Keratinocyte (primary cell): Measurements from ENCODE around the gene SLC25A19. TPM values are rescaled to one million over a fixed set of nuclear protein-coding genes. Genes with fewer than 3 reads are reported as not detected.

ENCODE experiments used
- DNase-seq: peaks from one replicate; pipeline ENCODE4 v3.0.0-alpha.2; 2011; ENCODE audit warnings: low read depth, missing footprints, low spot score
- FAIRE-seq: peaks from 2 replicates; lab custom pipeline; 2011; peaks lifted over from hg19 to GRCh38; lab: Jason Lieb, UNC
- H2AFZ ChIP-seq: 2 replicates; pipeline ENCODE4 v1.6.0; 2012; ENCODE audit warnings: low read length, control low read depth, inconsistent platforms; ENCODE audit not compliant: control insufficient read depth
- H3K27ac ChIP-seq: 2 replicates; pipeline ENCODE4 v1.5.1; 2011; ENCODE audit warnings: low read length; ENCODE audit not compliant: control insufficient read depth, insufficient read depth
- H3K27me3 ChIP-seq: 3 replicates; pipeline ENCODE4 v1.6.0; 2011; ENCODE audit warnings: low read length; ENCODE audit not compliant: control insufficient read depth, insufficient read depth; ENCODE audit errors: extremely low read depth
- H3K36me3 ChIP-seq, 2 experiments: 2 replicates in 1 of 2; 3 replicates in 1 of 2; pipeline ENCODE4 v1.5.1; 2011; ENCODE audit warnings: low read length in 2 of 2, mild to moderate bottlenecking in 1 of 2; ENCODE audit not compliant: control insufficient read depth in 2 of 2, insufficient read depth in 2 of 2; ENCODE audit errors: extremely low read depth in 1 of 2
- H3K4me1 ChIP-seq: 3 replicates; pipeline ENCODE4 v1.5.1; 2011; ENCODE audit warnings: low read length; ENCODE audit not compliant: control insufficient read depth, insufficient read depth; ENCODE audit errors: extremely low read depth
- H3K4me2 ChIP-seq: 3 replicates; pipeline ENCODE4 v1.6.0; 2011; ENCODE audit warnings: low read depth, low read length; ENCODE audit not compliant: control insufficient read depth, insufficient read depth; ENCODE audit errors: extremely low read depth
- H3K4me3 ChIP-seq, 3 experiments: fragments of 200-600 bp in 1 of 3; sonication (generic) in 1 of 3; 2 replicates in 2 of 3; 3 replicates in 1 of 3; pipeline ENCODE4 v1.5.1; 2011 to 2016; ENCODE audit warnings: low read length in 3 of 3, mild to moderate bottlenecking in 3 of 3, control low read depth in 2 of 3, inconsistent platforms in 1 of 3, low read depth in 1 of 3, mixed read lengths in 1 of 3, mixed run types in 1 of 3, moderate library complexity in 1 of 3; ENCODE audit not compliant: control insufficient read depth in 2 of 3, insufficient read depth in 2 of 3; ENCODE audit errors: extremely low read depth in 1 of 3
- H3K79me2 ChIP-seq: 2 replicates; pipeline ENCODE4 v1.6.0; 2012; ENCODE audit warnings: low read length; ENCODE audit not compliant: control insufficient read depth, insufficient read depth
- H3K9ac ChIP-seq: 3 replicates; pipeline ENCODE4 v1.6.0; 2011; ENCODE audit warnings: low read length; ENCODE audit not compliant: control insufficient read depth, insufficient read depth; ENCODE audit errors: extremely low read depth
- H3K9me1 ChIP-seq: 3 replicates; pipeline ENCODE4 v1.6.0; 2011; ENCODE audit warnings: low read length; ENCODE audit not compliant: control insufficient read depth, insufficient read depth; ENCODE audit errors: extremely low read depth
- H3K9me3 ChIP-seq: 2 replicates; pipeline ENCODE4 v1.5.1; 2012; ENCODE audit warnings: low read depth, low read length; ENCODE audit not compliant: control insufficient read depth
- H4K20me1 ChIP-seq: 3 replicates; pipeline ENCODE4 v1.6.0; 2011; ENCODE audit warnings: low read length; ENCODE audit not compliant: control insufficient read depth, insufficient read depth; ENCODE audit errors: extremely low read depth
- EZH2 ChIP-seq: IDR thresholded peaks from one replicate; pipeline ENCODE4 v1.6.1; 2012; ENCODE audit warnings: inconsistent platforms, mild to moderate bottlenecking, low read length, moderate library complexity
- dilution Hi-C: fragments of 300-500 bp; cut with MboI; formaldehyde crosslinking; loops from one replicate; pipeline ENCODE4 v1.7.0; 2020; ENCODE audit warnings: low sequenced_read_pairs; ENCODE audit not compliant: extremely low pct_ligation_motif_present
- polyA plus RNA-seq, 5 experiments: library from polyadenylated mRNA; depleted of rRNA in 3 of 5; stranded (reverse) in 3 of 5; stranded (forward) in 1 of 5; unstranded in 1 of 5; fragments of >200 nt; gene quantifications; 1 replicate in 1 of 5; 2 replicates in 3 of 5; 3 replicates in 1 of 5; pipeline versions ENCODE4 v1.2.1 to v1.2.3, GENCODE V29; 2011 to 2012; ENCODE audit warnings: missing spikeins in 2 of 5, low read depth in 1 of 5, low replicate concordance in 1 of 5
- TF ChIP-seq, protein P1 (sequence below), 3 experiments: IDR thresholded peaks in 1 of 3; conservative IDR thresholded peaks in 1 of 3; optimal IDR thresholded peaks in 1 of 3; 2 replicates in 2 of 3; 3 replicates in 1 of 3; pipeline versions ENCODE3 to v1.5.1; 2011; ENCODE audit warnings: low read length in 3 of 3, mild to moderate bottlenecking in 3 of 3, moderate library complexity in 2 of 3, control low read depth in 1 of 3, inconsistent platforms in 1 of 3; ENCODE audit not compliant: insufficient read depth in 2 of 3; ENCODE audit errors: extremely low read depth in 1 of 3

SLC25A19 gene
- polyA plus RNA-seq, 1 donor (not counting 4 experiments of a cell fraction or from before 2014, with no cell fraction given), result 7.0 TPM

DNA sequence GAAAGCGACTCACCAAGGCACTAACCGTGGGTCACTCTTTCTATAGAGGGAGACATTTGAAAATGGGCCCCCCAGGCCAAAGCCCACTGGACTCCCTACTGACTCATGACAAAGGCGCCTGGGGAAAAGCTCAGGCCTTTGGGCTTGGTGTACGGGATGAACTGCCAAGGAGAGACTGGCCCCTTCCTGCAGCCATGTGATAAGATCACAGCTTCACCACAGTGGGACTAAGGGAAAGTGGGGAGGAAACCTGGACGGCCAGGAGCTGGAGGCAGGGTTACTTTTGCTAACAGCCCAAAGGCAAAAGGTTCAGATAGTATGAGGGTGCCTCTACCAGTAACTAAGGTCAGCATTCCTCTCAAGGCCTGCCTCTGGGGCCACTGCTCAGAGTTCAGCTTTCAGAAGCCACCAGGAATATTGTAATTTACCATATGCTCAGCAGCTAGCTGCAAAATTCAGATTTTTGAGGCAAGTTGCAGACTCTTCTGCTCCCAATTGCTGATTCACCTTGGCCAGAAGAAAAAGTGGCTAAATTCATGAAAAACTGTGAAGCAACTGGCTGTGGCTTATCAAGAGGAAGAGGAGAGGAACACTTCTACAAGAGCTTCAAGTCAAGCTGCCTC, 37.1 kb upstream of the SLC25A19 start:
- peaks cover 10 to 15% of the 10 kb centered on the region in 2 experiments for H3K36me3 ChIP-seq
- H3K4me2 ChIP-seq, result no peak overlapping the region
- peaks cover 3% of the 10 kb centered on the region for H3K4me1 ChIP-seq
- H3K27ac ChIP-seq, result no peak overlapping the region
- peaks cover 13% of the 10 kb centered on the region for H3K79me2 ChIP-seq
- DNase-seq (no peak), FAIRE-seq (no peak)
- no peaks in the 10 kb centered on the region for H3K27me3 ChIP-seq
- no peak overlapping the region for H3K4me3 ChIP-seq
- no peak overlapping the region for H2AFZ ChIP-seq
- H3K9me1 ChIP-seq, result no peaks in the 10 kb centered on the region
- dilution Hi-C loops, result no loop called here
- TF ChIP-seq EZH2, result no peak
- TF ChIP-seq, protein P1, sequence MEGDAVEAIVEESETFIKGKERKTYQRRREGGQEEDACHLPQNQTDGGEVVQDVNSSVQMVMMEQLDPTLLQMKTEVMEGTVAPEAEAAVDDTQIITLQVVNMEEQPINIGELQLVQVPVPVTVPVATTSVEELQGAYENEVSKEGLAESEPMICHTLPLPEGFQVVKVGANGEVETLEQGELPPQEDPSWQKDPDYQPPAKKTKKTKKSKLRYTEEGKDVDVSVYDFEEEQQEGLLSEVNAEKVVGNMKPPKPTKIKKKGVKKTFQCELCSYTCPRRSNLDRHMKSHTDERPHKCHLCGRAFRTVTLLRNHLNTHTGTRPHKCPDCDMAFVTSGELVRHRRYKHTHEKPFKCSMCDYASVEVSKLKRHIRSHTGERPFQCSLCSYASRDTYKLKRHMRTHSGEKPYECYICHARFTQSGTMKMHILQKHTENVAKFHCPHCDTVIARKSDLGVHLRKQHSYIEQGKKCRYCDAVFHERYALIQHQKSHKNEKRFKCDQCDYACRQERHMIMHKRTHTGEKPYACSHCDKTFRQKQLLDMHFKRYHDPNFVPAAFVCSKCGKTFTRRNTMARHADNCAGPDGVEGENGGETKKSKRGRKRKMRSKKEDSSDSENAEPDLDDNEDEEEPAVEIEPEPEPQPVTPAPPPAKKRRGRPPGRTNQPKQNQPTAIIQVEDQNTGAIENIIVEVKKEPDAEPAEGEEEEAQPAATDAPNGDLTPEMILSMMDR (optimal IDR thresholded peaks at IDR 0.05 in 1 of 3, IDR thresholded peaks at IDR 0.05 in 1 of 3, conservative IDR thresholded peaks at IDR 0.05 in 1 of 3; ENCODE audit: extremely low read depth in 1 of 3, insufficient read depth in 2 of 3, low read length in 3 of 3), result no peak
- peaks cover 5% of the 10 kb centered on the region for H4K20me1 ChIP-seq
- no peaks in the 10 kb centered on the region for H3K9me3 ChIP-seq
- no peak overlapping the region for H3K9ac ChIP-seq

- H4K20me1 ChIP-seq, result peaks cover 5% of the 10 kb centered on the region
- dilution Hi-C loops, result no loop called here
- no peaks in the 10 kb centered on the region for H3K9me3 ChIP-seq
- H2AFZ ChIP-seq, result no peak overlapping the region
- no peaks in the 10 kb centered on the region for H3K9me1 ChIP-seq
- H3K79me2 ChIP-seq, result peaks cover 13% of the 10 kb centered on the region
- no peak overlapping the region for H3K27ac ChIP-seq
- no peak overlapping the region for H3K4me3 ChIP-seq
- no peak for DNase-seq
- FAIRE-seq, result no peak
- peaks cover 3% of the 10 kb centered on the region for H3K4me1 ChIP-seq
- peaks cover 10 to 18% of the 10 kb centered on the region in 2 experiments for H3K36me3 ChIP-seq
- no peak overlapping the region for H3K9ac ChIP-seq
- TF ChIP-seq, protein P1 (optimal IDR thresholded peaks at IDR 0.05 in 1 of 3, IDR thresholded peaks at IDR 0.05 in 1 of 3, conservative IDR thresholded peaks at IDR 0.05 in 1 of 3; ENCODE audit: extremely low read depth in 1 of 3, insufficient read depth in 2 of 3, low read length in 3 of 3), result no peak
- no peak for TF ChIP-seq EZH2
- no peaks in the 10 kb centered on the region for H3K27me3 ChIP-seq
- H3K4me2 ChIP-seq, result no peak overlapping the region
Observed at GRCh38 chr17:75325827-75326225, 36.6 kb upstream of the SLC25A19 start.
